HepG2 (cell line): ENCODE results near the gene VN1R2. TPM values are rescaled to one million over a fixed set of nuclear protein-coding genes. Genes with fewer than 3 reads are reported as not detected.
"Not testable (repeated sequence)": the region's sequence is repeated elsewhere in the genome, so short reads cannot be mapped to it uniquely, and the experiment has no call there.

ENCODE experiments used
- ATAC-seq: fragments of 200-7000 bp; cut with Tn5 transposase; 3 replicates; pipeline ENCODE4 v1.9.1; 2020; ENCODE audit warnings: mild to moderate bottlenecking, moderate library complexity
- Bru-seq: library from RNA; stranded (reverse); fragments of 400-500 nt; gene quantifications from one replicate; lab custom pipeline; 2021; lab: Mats Ljungman, UMichigan
- BruChase-seq, 2 experiments: library from RNA; stranded (reverse); fragments of 400-500 nt; gene quantifications; one replicate each; lab custom pipeline; 2021; lab: Mats Ljungman, UMichigan
- BruUV-seq: library from RNA; stranded (reverse); fragments of 400-500 nt; replicated peaks from 2 replicates; lab custom pipeline; 2021; lab: Mats Ljungman, UMichigan
- CTCF ChIA-PET: fragments of 300-600 bp; formaldehyde crosslinking; extraction: SDS; loops from one replicate; lab custom pipeline; 2021; ENCODE audit warnings: low total read pairs, inconsistent platforms, low intra/inter-chr PET ratio; lab: Yijun Ruan, JAX
- POLR2A ChIA-PET: fragments of 350-600 bp; sonication (Branson Sonifier 250); formaldehyde crosslinking; loops from one replicate; lab custom pipeline; 2020; ENCODE audit warnings: antibody characterized with exemption, inconsistent platforms; lab: Yijun Ruan, JAX
- DNase-seq: peaks from one replicate; pipeline ENCODE4 v3.0.0-alpha.2; 2015; ENCODE audit warnings: low spot score
- FAIRE-seq: peaks from 3 replicates; lab custom pipeline; 2011; peaks lifted over from hg19 to GRCh38; lab: Jason Lieb, UNC
- H2AFZ ChIP-seq: one replicate; pipeline ENCODE4 v1.6.1; 2011; ENCODE audit warnings: low read length, inconsistent platforms
- H3K27ac ChIP-seq: fragments of 300-600 bp; 3 replicates; pipeline ENCODE4 v1.8.0; 2011; ENCODE audit warnings: mixed run types, mild to moderate bottlenecking, mixed read lengths, low read length, inconsistent platforms; ENCODE audit not compliant: insufficient read depth; ENCODE audit errors: extremely low read length
- H3K27me3 ChIP-seq, 2 experiments: fragments of 200-600 bp in 1 of 2; 2 replicates in 1 of 2; 3 replicates in 1 of 2; pipeline versions ENCODE4 v1.6.0 to v1.8.0; 2011; ENCODE audit warnings: low read length in 2 of 2, mild to moderate bottlenecking in 2 of 2, moderate library complexity in 2 of 2, inconsistent platforms in 1 of 2; ENCODE audit not compliant: insufficient read depth in 2 of 2, control insufficient read depth in 1 of 2
- H3K36me3 ChIP-seq, 2 experiments: fragments of 200-600 bp in 1 of 2; replicated peaks in 1 of 2; 2 replicates in 1 of 2; 3 replicates in 1 of 2; pipeline versions ENCODE4 v1.5.1 to v1.8.0; 2011; ENCODE audit warnings: low read length in 2 of 2, inconsistent platforms in 1 of 2; ENCODE audit not compliant: insufficient read depth in 2 of 2, control insufficient read depth in 1 of 2
- H3K4me1 ChIP-seq: 2 replicates; pipeline ENCODE4 v1.5.1; 2012; ENCODE audit warnings: low read length, inconsistent platforms; ENCODE audit not compliant: insufficient read depth
- H3K4me2 ChIP-seq: 2 replicates; pipeline ENCODE4 v1.6.0; 2011; ENCODE audit warnings: low read depth, low read length, inconsistent platforms
- H3K4me3 ChIP-seq, 3 experiments: fragments of 200-600 bp in 1 of 3; sonication (generic), shearing (Covaris generic) in 1 of 3; replicated peaks in 1 of 3; 2 replicates each; pipeline ENCODE4 v1.5.1; 2011 to 2016; ENCODE audit warnings: low read length in 3 of 3, inconsistent platforms in 2 of 3, low read depth in 2 of 3, mild to moderate bottlenecking in 2 of 3, control low read depth in 1 of 3, mixed read lengths in 1 of 3; ENCODE audit not compliant: insufficient read depth in 1 of 3
- H3K79me2 ChIP-seq: one replicate; pipeline ENCODE4 v1.6.1; 2011; ENCODE audit warnings: low read length, inconsistent platforms; ENCODE audit not compliant: insufficient read depth
- H3K9ac ChIP-seq: 2 replicates; pipeline ENCODE4 v1.6.0; 2011; ENCODE audit warnings: mild to moderate bottlenecking, low read depth, low read length, inconsistent platforms; ENCODE audit not compliant: insufficient read depth
- H3K9me3 ChIP-seq: 2 replicates; pipeline ENCODE4 v1.5.1; 2012; ENCODE audit warnings: mild to moderate bottlenecking, low read length
- H4K20me1 ChIP-seq: 2 replicates; pipeline ENCODE4 v1.6.0; 2011; ENCODE audit warnings: inconsistent platforms, mild to moderate bottlenecking, low read length, moderate library complexity; ENCODE audit not compliant: insufficient read depth
- WGBS: methylation state at CpG from one replicate; pipeline ENCODE4 v1.1.6; 2017; ENCODE audit warnings: low lambda C conversion rate; 5-methylcytosine and 5-hydroxymethylcytosine counted together
- in situ Hi-C: cut with HindIII; loops from 2 replicates; pipeline ENCODE4 v1.10.0; 2017; ENCODE audit warnings: low pct_unique_long_range_greater_than_20kb; ENCODE audit not compliant: extremely low pct_ligation_motif_present
- intact Hi-C: fragments of 100-400 bp; cut with micrococcal nuclease; formaldehyde crosslinking; loops from one replicate; pipeline ENCODE4 v1.10.0; 2022; ENCODE audit not compliant: unreplicated experiment
- long read RNA-seq, 2 experiments: library from RNA in 1 of 2; library from polyadenylated mRNA in 1 of 2; stranded (forward) in 1 of 2; unstranded in 1 of 2; transcript quantifications; one replicate each; pipeline ENCODE4 v2.0.0, GENCODE V29; 2019 to 2022
- polyA minus RNA-seq, 3 experiments: library from RNA; depleted of rRNA, polyadenylated mRNA; stranded (reverse); fragments of >200 nt; gene quantifications; 2 replicates each; pipeline ENCODE4 v1.2.3, GENCODE V29; 2011; ENCODE audit warnings: low replicate concordance in 1 of 3
- polyA plus RNA-seq, 8 experiments: library from polyadenylated mRNA; depleted of rRNA in 3 of 8; stranded (reverse) in 7 of 8; unstranded in 1 of 8; fragments of >200 nt; fragmentation: Illumina TruSeq in 4 of 8; extraction: Trizol in 4 of 8; gene quantifications; 2 replicates each; pipeline versions ENCODE4 v1.2.1 to v1.2.3, GENCODE V29; 2011 to 2016; ENCODE audit warnings: low read depth in 4 of 8, missing spikeins in 1 of 8, mixed read lengths in 1 of 8; ENCODE audit not compliant: insufficient read depth in 1 of 8
- total RNA-seq, 5 experiments: library from RNA; depleted of rRNA; stranded (reverse); fragments of >200 nt; fragmentation: Illumina TruSeq; extraction: Trizol; gene quantifications; 2 replicates each; pipeline ENCODE4 v1.2.3, GENCODE V29; 2016; ENCODE audit warnings: low read depth in 1 of 5
- TF ChIP-seq, protein P1 (sequence below): sonication (generic); formaldehyde crosslinking; IDR thresholded peaks from 2 replicates; pipeline ENCODE4 v1.4.0; 2020; ENCODE audit warnings: missing genetic modification reagents

VN1R2 gene, protein sequence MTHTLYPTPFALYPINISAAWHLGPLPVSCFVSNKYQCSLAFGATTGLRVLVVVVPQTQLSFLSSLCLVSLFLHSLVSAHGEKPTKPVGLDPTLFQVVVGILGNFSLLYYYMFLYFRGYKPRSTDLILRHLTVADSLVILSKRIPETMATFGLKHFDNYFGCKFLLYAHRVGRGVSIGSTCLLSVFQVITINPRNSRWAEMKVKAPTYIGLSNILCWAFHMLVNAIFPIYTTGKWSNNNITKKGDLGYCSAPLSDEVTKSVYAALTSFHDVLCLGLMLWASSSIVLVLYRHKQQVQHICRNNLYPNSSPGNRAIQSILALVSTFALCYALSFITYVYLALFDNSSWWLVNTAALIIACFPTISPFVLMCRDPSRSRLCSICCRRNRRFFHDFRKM
- total RNA-seq (2016; rRNA removed; fragmentation: Illumina TruSeq; extraction: Trizol): not detected in 2 replicates
- not detected in 2 replicates for total RNA-seq (2016; cell fraction: cytosol; rRNA removed; fragmentation: Illumina TruSeq; extraction: Trizol; ENCODE audit: low read depth)
- total RNA-seq (2016; cell fraction: insoluble cytoplasmic fraction; rRNA removed; fragmentation: Illumina TruSeq; extraction: Trizol): not detected in 2 replicates
- not detected in 2 replicates for total RNA-seq (2016; cell fraction: membrane; rRNA removed; fragmentation: Illumina TruSeq; extraction: Trizol)
- total RNA-seq (2016; cell fraction: nucleus; rRNA removed; fragmentation: Illumina TruSeq; extraction: Trizol): not detected in 2 replicates
- not detected in 2 replicates for polyA plus RNA-seq (2011; rRNA removed)
- polyA plus RNA-seq (2011; cell fraction: cytosol; rRNA removed): not detected in 2 replicates
- not detected in 2 replicates for polyA plus RNA-seq (2011; cell fraction: nucleus; rRNA removed)
- not detected in 2 replicates for polyA plus RNA-seq (2012)
- not detected in 2 replicates for polyA plus RNA-seq (2016; cell fraction: cytosol; fragmentation: Illumina TruSeq; extraction: Trizol; ENCODE audit: low read depth)
- polyA plus RNA-seq (2016; cell fraction: insoluble cytoplasmic fraction; fragmentation: Illumina TruSeq; extraction: Trizol; ENCODE audit: low read depth): not detected in 2 replicates
- not detected in 2 replicates for polyA plus RNA-seq (2016; cell fraction: membrane; fragmentation: Illumina TruSeq; extraction: Trizol; ENCODE audit: low read depth)
- not detected in 2 replicates for polyA plus RNA-seq (2016; cell fraction: nucleus; fragmentation: Illumina TruSeq; extraction: Trizol; ENCODE audit: insufficient read depth, low read depth)
- polyA minus RNA-seq (2011; rRNA and poly(A)+ RNA removed; ENCODE audit: low replicate concordance): not detected in 2 replicates
- not detected in 2 replicates for polyA minus RNA-seq (2011; cell fraction: cytosol; rRNA and poly(A)+ RNA removed)
- not detected in 2 replicates for polyA minus RNA-seq (2011; cell fraction: nucleus; rRNA and poly(A)+ RNA removed)
- Bru-seq, nascent RNA: not detected
- not detected for BruChase-seq, experiment 1, labeled RNA remaining after a 6-hour chase
- not detected for BruChase-seq, experiment 2, labeled RNA remaining after a 2-hour chase
- long read RNA-seq, experiment 1: 0 reads
- long read RNA-seq, experiment 2: 0 reads

DNA sequence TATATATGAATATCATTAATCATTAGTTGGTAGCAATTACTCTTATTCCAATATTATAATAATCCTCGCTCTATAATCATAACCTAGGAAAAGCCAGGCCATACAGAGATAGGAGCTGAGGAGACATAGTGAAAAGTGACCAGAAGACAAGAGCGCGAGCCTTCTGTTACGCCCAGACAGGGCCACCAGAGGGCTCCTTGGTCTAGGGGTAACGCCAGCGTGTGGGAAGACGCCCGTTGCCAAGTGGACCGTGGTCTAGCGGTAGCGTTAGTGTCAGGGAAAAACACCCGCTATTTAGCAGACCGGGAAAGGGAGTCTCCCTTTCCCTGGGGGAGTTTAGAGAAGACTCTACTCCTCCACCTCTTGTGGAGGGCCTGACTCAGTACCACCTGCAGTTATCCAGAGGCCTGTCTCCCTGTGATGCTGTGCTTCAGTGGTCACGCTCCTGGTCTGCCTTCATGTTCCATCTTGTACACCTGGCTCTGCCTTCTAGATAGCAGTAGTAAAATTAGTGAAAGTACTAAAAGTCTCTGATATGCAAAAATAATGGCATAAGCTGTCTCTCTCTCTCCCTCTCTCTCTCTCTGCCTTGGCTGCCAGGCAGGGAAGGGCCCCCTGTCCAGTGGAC lies at the start of gene VN1R2:
VN1R2 (plus strand) TSS at position 578 of the 628 bp plus-strand sequence. CDS start 84 bp downstream, outside the sequence.
- H3K27ac ChIP-seq, in situ Hi-C loops, H2AFZ ChIP-seq, FAIRE-seq, CTCF ChIA-PET, H3K4me1 ChIP-seq, DNase-seq, BruUV-seq, H3K79me2 ChIP-seq, H3K36me3 ChIP-seq, H3K27me3 ChIP-seq, POLR2A ChIA-PET, intact Hi-C loops: not testable (repeated sequence)
- WGBS: 52% methylated on average over 12 of the region's 14 CpGs
- TF ChIP-seq, protein P1, sequence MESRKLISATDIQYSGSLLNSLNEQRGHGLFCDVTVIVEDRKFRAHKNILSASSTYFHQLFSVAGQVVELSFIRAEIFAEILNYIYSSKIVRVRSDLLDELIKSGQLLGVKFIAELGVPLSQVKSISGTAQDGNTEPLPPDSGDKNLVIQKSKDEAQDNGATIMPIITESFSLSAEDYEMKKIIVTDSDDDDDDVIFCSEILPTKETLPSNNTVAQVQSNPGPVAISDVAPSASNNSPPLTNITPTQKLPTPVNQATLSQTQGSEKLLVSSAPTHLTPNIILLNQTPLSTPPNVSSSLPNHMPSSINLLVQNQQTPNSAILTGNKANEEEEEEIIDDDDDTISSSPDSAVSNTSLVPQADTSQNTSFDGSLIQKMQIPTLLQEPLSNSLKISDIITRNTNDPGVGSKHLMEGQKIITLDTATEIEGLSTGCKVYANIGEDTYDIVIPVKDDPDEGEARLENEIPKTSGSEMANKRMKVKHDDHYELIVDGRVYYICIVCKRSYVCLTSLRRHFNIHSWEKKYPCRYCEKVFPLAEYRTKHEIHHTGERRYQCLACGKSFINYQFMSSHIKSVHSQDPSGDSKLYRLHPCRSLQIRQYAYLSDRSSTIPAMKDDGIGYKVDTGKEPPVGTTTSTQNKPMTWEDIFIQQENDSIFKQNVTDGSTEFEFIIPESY (CRISPR knock-in tag): peak; percentile 43; the same call in 1 of the 2 replicates
- TF ChIP-seq, all 625 proteins: peak for 1; not testable (repeated sequence) for 624
- not testable (repeated sequence) for H3K9ac ChIP-seq, ATAC-seq, H4K20me1 ChIP-seq, H3K4me2 ChIP-seq, H3K4me3 ChIP-seq
- peaks cover 59% of the 10 kb centered on the region for H3K9me3 ChIP-seq

DNA sequence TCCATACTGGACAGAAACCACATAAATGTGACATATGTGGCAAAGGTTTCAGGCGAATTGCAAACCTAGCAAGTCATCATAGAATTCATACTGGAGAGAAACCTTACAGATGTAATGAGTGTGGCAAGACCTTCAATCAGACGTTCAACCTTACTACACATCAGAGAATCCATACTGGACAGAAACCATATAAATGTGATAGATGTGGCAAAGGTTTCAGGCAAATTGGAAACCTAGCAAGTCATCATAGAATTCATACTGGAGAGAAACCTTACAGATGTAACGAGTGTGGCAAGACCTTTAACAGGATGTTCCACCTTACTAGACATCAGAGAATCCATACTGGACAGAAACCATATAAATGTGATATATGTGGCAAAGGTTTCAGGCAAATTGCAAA lies 46.5 kb upstream of the VN1R2 start:
- H3K36me3 ChIP-seq, H4K20me1 ChIP-seq, ATAC-seq, DNase-seq, H3K4me3 ChIP-seq, H3K9ac ChIP-seq, H2AFZ ChIP-seq, H3K27me3 ChIP-seq, in situ Hi-C loops, H3K4me1 ChIP-seq, CTCF ChIA-PET, H3K79me2 ChIP-seq, POLR2A ChIA-PET, H3K4me2 ChIP-seq, intact Hi-C loops, FAIRE-seq, H3K27ac ChIP-seq, BruUV-seq: not testable (repeated sequence)
- WGBS: 21% methylated on average over 3 of the region's 3 CpGs
- H3K9me3 ChIP-seq: peaks cover 81% of the 10 kb centered on the region
